SK-N-SH (cell line): ENCODE measurements around the gene PRDX4. TPM values are rescaled to one million over a fixed set of nuclear protein-coding genes. Genes with fewer than 3 reads are reported as not detected.

Experiments used
- CTCF ChIA-PET: fragments of 300-600, 350-600 bp; formaldehyde crosslinking; extraction: SDS; loops from one replicate; lab custom pipeline; 2021; lab: Yijun Ruan, JAX
- POLR2A ChIA-PET: fragments of 350-600 bp; sonication (Branson Sonifier 250); formaldehyde crosslinking; extraction: SDS; loops from one replicate; lab custom pipeline; 2020; ENCODE audit warnings: antibody characterized with exemption, inconsistent platforms; lab: Yijun Ruan, JAX
- DNase-seq: peaks from one replicate; pipeline ENCODE4 v3.0.0; 2012
- H2AFZ ChIP-seq: fragments of 200-600 bp; sonication (generic); 2 replicates; pipeline ENCODE4 v1.8.1; 2016; ENCODE audit warnings: antibody characterized with exemption, mild to moderate bottlenecking, low read depth
- H3F3A ChIP-seq: fragments of 200-600 bp; sonication (generic); replicated peaks from 2 replicates; pipeline ENCODE3; 2016; ENCODE audit warnings: antibody characterized with exemption, mild to moderate bottlenecking; ENCODE audit not compliant: insufficient read depth
- H3K27ac ChIP-seq, 2 experiments: fragments of 200-500 bp in 1 of 2; fragments of 200-600 bp in 1 of 2; sonication (Bioruptor generic) in 1 of 2; sonication (generic), shearing (Covaris generic) in 1 of 2; 2 replicates each; pipeline versions ENCODE4 v1.5.1 to v1.6.1; 2014 to 2016; ENCODE audit warnings: low read depth in 2 of 2, inconsistent platforms in 1 of 2, low read length in 1 of 2, mild to moderate bottlenecking in 1 of 2, mixed read lengths in 1 of 2
- H3K27me3 ChIP-seq: fragments of 200-600 bp; sonication (generic), shearing (Covaris generic); 2 replicates; pipeline ENCODE4 v1.6.1; 2016; ENCODE audit warnings: mixed run types; ENCODE audit not compliant: insufficient read depth
- H3K36me3 ChIP-seq, 2 experiments: fragments of 200-500 bp in 1 of 2; fragments of 200-600 bp in 1 of 2; sonication (Bioruptor generic) in 1 of 2; sonication (generic) in 1 of 2; replicated peaks in 1 of 2; 2 replicates each; pipeline versions ENCODE3 to v1.5.1; 2014 to 2016; ENCODE audit warnings: low read length in 1 of 2, mild to moderate bottlenecking in 1 of 2; ENCODE audit not compliant: insufficient read depth in 2 of 2, control insufficient read depth in 1 of 2
- H3K4me1 ChIP-seq, 2 experiments: fragments of 200-500 bp in 1 of 2; fragments of 200-600 bp in 1 of 2; sonication (Bioruptor generic) in 1 of 2; sonication (generic), shearing (Covaris generic) in 1 of 2; 2 replicates each; pipeline versions ENCODE4 v1.5.1 to v1.6.1; 2014 to 2016; ENCODE audit warnings: low read depth in 1 of 2, low read length in 1 of 2, mixed run types in 1 of 2; ENCODE audit not compliant: insufficient read depth in 2 of 2, control insufficient read depth in 1 of 2
- H3K4me2 ChIP-seq: fragments of 200-600 bp; sonication (generic), shearing (Covaris generic); 2 replicates; pipeline ENCODE4 v1.6.1; 2017; ENCODE audit warnings: mixed run types
- H3K4me3 ChIP-seq, 2 experiments: fragments of 200-500 bp in 1 of 2; fragments of 200-600 bp in 1 of 2; sonication (Bioruptor generic) in 1 of 2; sonication (generic), shearing (Covaris generic) in 1 of 2; 2 replicates each; pipeline versions ENCODE4 v1.5.1 to v1.8.1; 2014 to 2016; ENCODE audit warnings: low read depth in 2 of 2, inconsistent platforms in 1 of 2, low read length in 1 of 2, mild to moderate bottlenecking in 1 of 2, mixed read lengths in 1 of 2, moderate library complexity in 1 of 2
- H3K79me2 ChIP-seq: fragments of 200-600 bp; sonication (generic); 2 replicates; pipeline ENCODE4 v1.8.1; 2017; ENCODE audit warnings: mild to moderate bottlenecking; ENCODE audit not compliant: insufficient read depth
- H3K9ac ChIP-seq: fragments of 200-600 bp; sonication (generic); 2 replicates; pipeline ENCODE4 v1.6.1; 2017; ENCODE audit warnings: mixed run types
- H3K9me2 ChIP-seq: fragments of 200-600 bp; sonication (generic); 2 replicates; pipeline ENCODE4 v1.6.1; 2017; ENCODE audit warnings: mixed run types
- H3K9me3 ChIP-seq: fragments of 200-600 bp; sonication (generic); 2 replicates; pipeline ENCODE4 v1.6.1; 2017; ENCODE audit warnings: mixed run types, mild to moderate bottlenecking, moderate library complexity
- H4K20me1 ChIP-seq: fragments of 200-600 bp; sonication (generic); 2 replicates; pipeline ENCODE4 v1.6.1; 2017; ENCODE audit warnings: mild to moderate bottlenecking, mixed run types; ENCODE audit not compliant: insufficient read depth
- ELF1 ChIP-seq: IDR thresholded peaks from 2 replicates; pipeline ENCODE4 v1.4.0; 2012
- EP300 ChIP-seq, 2 experiments: IDR thresholded peaks; 2 replicates each; pipeline versions ENCODE4 v1.4.0 to v1.6.1; 2012; ENCODE audit warnings: borderline replicate concordance in 1 of 2, low read depth in 1 of 2, low read length in 1 of 2
- FOXM1 ChIP-seq: IDR thresholded peaks from 2 replicates; pipeline ENCODE4 v1.4.0; 2012; ENCODE audit warnings: low read depth, mild to moderate bottlenecking
- JUND ChIP-seq: IDR thresholded peaks from 2 replicates; pipeline ENCODE4 v1.4.0; 2012
- MXI1 ChIP-seq: IDR thresholded peaks from 2 replicates; pipeline ENCODE4 v1.6.1; 2012; ENCODE audit warnings: mild to moderate bottlenecking, low read depth, low read length, improper control_type of control experiment
- POLR2AphosphoS5 ChIP-seq: IDR thresholded peaks from 2 replicates; pipeline ENCODE4 v1.6.1; 2012; ENCODE audit warnings: low read depth, low read length
- RAD21 ChIP-seq: IDR thresholded peaks from 2 replicates; pipeline ENCODE4 v1.6.1; 2012; ENCODE audit warnings: mild to moderate bottlenecking, low read length
- RFX5 ChIP-seq: IDR thresholded peaks from 2 replicates; pipeline ENCODE4 v1.6.1; 2012; ENCODE audit warnings: mild to moderate bottlenecking, improper control_type of control experiment, low read length
- TEAD4 ChIP-seq: IDR thresholded peaks from 2 replicates; pipeline ENCODE4 v1.4.0; 2012; ENCODE audit warnings: mild to moderate bottlenecking, borderline replicate concordance; ENCODE audit not compliant: insufficient read depth
- YY1 ChIP-seq: IDR thresholded peaks from 2 replicates; pipeline ENCODE4 v1.4.0; 2012; ENCODE audit warnings: low read depth, mild to moderate bottlenecking
- WGBS: methylation state at CpG from one replicate; pipeline ENCODE4 v1.1.6; 2017; ENCODE audit warnings: low lambda C conversion rate; 5-methylcytosine and 5-hydroxymethylcytosine counted together
- polyA plus RNA-seq, 3 experiments: library from polyadenylated mRNA; depleted of rRNA; stranded (reverse); fragments of >200 nt; gene quantifications; 2 replicates each; pipeline ENCODE4 v1.2.3, GENCODE V29; 2012
- TF ChIP-seq, protein P1 (sequence below): IDR thresholded peaks from 2 replicates; pipeline ENCODE4; 2012
- TF ChIP-seq, protein P2 (sequence below): fragments of 150-350 bp; IDR thresholded peaks from 2 replicates; pipeline ENCODE4 v1.6.1; 2016; ENCODE audit warnings: mild to moderate bottlenecking, low read depth, low read length
- TF ChIP-seq, protein P3 (sequence below): fragments of 150-350 bp; IDR thresholded peaks from 2 replicates; pipeline ENCODE4 v1.6.1; 2017; ENCODE audit warnings: antibody characterized with exemption, low read length, low read depth, borderline replicate concordance
- TF ChIP-seq, protein P4 (sequence below): IDR thresholded peaks from 2 replicates; pipeline ENCODE4 v1.6.1; 2012; ENCODE audit warnings: mild to moderate bottlenecking, low read depth, low read length, moderate library complexity

Gene PRDX4
- polyA plus RNA-seq, 1 of the 3 experiments (the other 2 are of a cell fraction), result 140 TPM

DNA sequence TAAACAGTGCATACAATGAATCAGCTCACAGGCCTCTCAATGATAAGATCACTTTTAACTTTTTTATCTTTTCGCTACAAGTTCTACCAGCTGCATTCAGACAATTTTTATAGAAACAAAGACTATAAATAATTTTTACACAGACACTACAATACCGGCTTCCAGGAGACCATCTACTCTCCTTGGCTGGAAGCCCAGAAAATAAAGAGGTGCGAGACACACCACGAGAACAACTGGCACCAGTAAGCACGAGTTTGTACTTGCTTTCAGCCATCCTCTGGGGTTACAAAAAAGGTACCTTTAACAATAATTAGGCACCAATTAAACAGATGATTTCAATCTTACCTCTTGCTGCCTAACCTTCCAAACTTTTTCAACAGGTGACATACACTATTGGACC, 11.2 kb upstream of the PRDX4 start:
- POLR2A ChIA-PET, result no interaction called here
- DNase-seq, result no peak
- Histone ChIP-seq H3K9ac (no peak overlapping the region), H4K20me1 (no peaks in the 10 kb centered on the region), H3K27me3 (peaks cover 17% of the 10 kb centered on the region; the same call in 1 of the 2 replicates), H3K4me2 (no peak overlapping the region), H3K9me3 (no peaks in the 10 kb centered on the region), H3K27ac (no peak overlapping the region), H3K9me2 (no peaks in the 10 kb centered on the region), H3F3A (no peaks in the 10 kb centered on the region), H3K36me3 (no peaks in the 10 kb centered on the region), H3K4me3 (no peak overlapping the region), H2AFZ (no peak overlapping the region), H3K79me2 (no peaks in the 10 kb centered on the region), H3K4me1 (no peaks in the 10 kb centered on the region; a peak in 1 of 4 replicates)
- TF ChIP-seq POLR2AphosphoS5 (no peak), TEAD4 (no peak), JUND (no peak)
- CTCF ChIA-PET, result no interaction called here
- WGBS, result 39% methylated on average over 5 of the region's 5 CpGs

DNA sequence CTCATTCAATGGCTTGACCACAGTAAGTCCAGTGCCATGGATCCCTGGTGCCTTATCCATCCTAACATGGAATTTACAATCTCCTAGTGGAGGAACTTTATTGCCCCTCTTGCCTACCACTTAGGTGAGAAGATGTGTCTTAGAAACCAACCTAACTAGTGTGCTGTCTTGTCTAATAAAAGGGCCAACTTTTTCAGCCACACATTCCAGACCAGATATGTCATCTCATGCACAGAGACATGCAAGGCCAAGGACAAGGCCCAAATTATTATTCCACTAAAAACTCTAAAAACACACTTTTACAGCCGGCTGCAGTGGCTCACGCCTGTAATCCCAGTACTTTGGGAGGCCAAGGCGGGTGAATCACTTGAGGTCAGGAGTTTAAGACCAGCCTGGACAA, 10.6 kb upstream of the PRDX4 start:
- Histone ChIP-seq H3K9ac (no peak overlapping the region), H3K9me3 (no peaks in the 10 kb centered on the region), H3K27me3 (peaks cover 16% of the 10 kb centered on the region; the same call in 1 of the 2 replicates), H3F3A (no peaks in the 10 kb centered on the region), H3K4me1 (no peaks in the 10 kb centered on the region; a peak in 1 of 4 replicates), H3K79me2 (no peaks in the 10 kb centered on the region), H3K4me2 (no peak overlapping the region), H4K20me1 (no peaks in the 10 kb centered on the region), H3K27ac (no peak overlapping the region), H3K9me2 (no peaks in the 10 kb centered on the region), H2AFZ (no peak overlapping the region), H3K36me3 (no peaks in the 10 kb centered on the region), H3K4me3 (no peak overlapping the region)
- POLR2A ChIA-PET, result no interaction called here
- DNase-seq, result no peak
- 30% methylated on average over 3 of the region's 3 CpGs for WGBS
- CTCF ChIA-PET, result no interaction called here
- TF ChIP-seq, protein P1, sequence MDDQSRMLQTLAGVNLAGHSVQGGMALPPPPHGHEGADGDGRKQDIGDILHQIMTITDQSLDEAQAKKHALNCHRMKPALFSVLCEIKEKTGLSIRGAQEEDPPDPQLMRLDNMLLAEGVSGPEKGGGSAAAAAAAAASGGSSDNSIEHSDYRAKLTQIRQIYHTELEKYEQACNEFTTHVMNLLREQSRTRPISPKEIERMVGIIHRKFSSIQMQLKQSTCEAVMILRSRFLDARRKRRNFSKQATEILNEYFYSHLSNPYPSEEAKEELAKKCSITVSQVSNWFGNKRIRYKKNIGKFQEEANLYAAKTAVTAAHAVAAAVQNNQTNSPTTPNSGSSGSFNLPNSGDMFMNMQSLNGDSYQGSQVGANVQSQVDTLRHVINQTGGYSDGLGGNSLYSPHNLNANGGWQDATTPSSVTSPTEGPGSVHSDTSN, result peak; percentile 42
- TF ChIP-seq, protein P2, sequence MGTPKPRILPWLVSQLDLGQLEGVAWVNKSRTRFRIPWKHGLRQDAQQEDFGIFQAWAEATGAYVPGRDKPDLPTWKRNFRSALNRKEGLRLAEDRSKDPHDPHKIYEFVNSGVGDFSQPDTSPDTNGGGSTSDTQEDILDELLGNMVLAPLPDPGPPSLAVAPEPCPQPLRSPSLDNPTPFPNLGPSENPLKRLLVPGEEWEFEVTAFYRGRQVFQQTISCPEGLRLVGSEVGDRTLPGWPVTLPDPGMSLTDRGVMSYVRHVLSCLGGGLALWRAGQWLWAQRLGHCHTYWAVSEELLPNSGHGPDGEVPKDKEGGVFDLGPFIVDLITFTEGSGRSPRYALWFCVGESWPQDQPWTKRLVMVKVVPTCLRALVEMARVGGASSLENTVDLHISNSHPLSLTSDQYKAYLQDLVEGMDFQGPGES, result no peak
- TF ChIP-seq FOXM1, result no peak
- no peak for TF ChIP-seq MXI1
- no peak for TF ChIP-seq RAD21

DNA sequence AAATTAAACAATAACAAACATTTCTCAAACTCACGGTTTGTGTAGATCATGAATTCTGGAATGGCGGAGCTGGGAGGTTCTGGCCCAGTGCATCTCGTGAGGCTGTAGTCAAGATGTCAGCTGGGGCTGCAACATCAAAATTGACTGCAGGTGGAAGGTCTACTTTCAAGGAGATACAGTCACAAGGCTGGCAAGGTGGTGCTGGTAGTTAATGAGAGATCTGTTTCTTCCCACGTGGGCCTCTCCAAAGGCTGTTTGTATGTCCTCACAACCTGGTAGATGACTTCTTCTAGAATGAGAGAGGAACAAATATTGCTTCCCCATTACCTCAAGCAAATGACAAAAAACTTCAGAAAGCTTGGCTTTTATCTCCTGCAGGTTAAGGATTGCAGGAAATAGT, 8.0 kb upstream of the PRDX4 start:
- no peak overlapping the region for H3K4me2 ChIP-seq
- DNase-seq, result no peak
- H3K27me3 ChIP-seq, result peaks cover 3% of the 10 kb centered on the region; the same call in 1 of the 2 replicates
- no peak overlapping the region for H3K4me3 ChIP-seq
- no peaks in the 10 kb centered on the region; a peak in 1 of 4 replicates for H3K4me1 ChIP-seq
- H3F3A ChIP-seq, result no peaks in the 10 kb centered on the region
- no peaks in the 10 kb centered on the region for H3K79me2 ChIP-seq
- H3K36me3 ChIP-seq, result no peaks in the 10 kb centered on the region
- no peak overlapping the region for H2AFZ ChIP-seq
- WGBS, result 57% methylated on average over 4 of the region's 4 CpGs
- ChIA-PET POLR2A (no interaction called here), CTCF (no interaction called here)
- no peaks in the 10 kb centered on the region for H3K9me3 ChIP-seq
- H3K9ac ChIP-seq, result no peak overlapping the region
- H3K9me2 ChIP-seq, result no peaks in the 10 kb centered on the region
- no peaks in the 10 kb centered on the region for H4K20me1 ChIP-seq
- H3K27ac ChIP-seq, result no peak overlapping the region
- TF ChIP-seq, protein P3, sequence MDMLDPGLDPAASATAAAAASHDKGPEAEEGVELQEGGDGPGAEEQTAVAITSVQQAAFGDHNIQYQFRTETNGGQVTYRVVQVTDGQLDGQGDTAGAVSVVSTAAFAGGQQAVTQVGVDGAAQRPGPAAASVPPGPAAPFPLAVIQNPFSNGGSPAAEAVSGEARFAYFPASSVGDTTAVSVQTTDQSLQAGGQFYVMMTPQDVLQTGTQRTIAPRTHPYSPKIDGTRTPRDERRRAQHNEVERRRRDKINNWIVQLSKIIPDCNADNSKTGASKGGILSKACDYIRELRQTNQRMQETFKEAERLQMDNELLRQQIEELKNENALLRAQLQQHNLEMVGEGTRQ, result no peak
- no peak for TF ChIP-seq YY1
- TF ChIP-seq, protein P4, sequence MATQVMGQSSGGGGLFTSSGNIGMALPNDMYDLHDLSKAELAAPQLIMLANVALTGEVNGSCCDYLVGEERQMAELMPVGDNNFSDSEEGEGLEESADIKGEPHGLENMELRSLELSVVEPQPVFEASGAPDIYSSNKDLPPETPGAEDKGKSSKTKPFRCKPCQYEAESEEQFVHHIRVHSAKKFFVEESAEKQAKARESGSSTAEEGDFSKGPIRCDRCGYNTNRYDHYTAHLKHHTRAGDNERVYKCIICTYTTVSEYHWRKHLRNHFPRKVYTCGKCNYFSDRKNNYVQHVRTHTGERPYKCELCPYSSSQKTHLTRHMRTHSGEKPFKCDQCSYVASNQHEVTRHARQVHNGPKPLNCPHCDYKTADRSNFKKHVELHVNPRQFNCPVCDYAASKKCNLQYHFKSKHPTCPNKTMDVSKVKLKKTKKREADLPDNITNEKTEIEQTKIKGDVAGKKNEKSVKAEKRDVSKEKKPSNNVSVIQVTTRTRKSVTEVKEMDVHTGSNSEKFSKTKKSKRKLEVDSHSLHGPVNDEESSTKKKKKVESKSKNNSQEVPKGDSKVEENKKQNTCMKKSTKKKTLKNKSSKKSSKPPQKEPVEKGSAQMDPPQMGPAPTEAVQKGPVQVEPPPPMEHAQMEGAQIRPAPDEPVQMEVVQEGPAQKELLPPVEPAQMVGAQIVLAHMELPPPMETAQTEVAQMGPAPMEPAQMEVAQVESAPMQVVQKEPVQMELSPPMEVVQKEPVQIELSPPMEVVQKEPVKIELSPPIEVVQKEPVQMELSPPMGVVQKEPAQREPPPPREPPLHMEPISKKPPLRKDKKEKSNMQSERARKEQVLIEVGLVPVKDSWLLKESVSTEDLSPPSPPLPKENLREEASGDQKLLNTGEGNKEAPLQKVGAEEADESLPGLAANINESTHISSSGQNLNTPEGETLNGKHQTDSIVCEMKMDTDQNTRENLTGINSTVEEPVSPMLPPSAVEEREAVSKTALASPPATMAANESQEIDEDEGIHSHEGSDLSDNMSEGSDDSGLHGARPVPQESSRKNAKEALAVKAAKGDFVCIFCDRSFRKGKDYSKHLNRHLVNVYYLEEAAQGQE, result no peak
- no peak for TF ChIP-seq ELF1
- TF ChIP-seq RFX5, result no peak
- no peak for TF ChIP-seq RAD21
- TF ChIP-seq EP300 (IDR thresholded peaks at IDR 0.05; ENCODE audit: borderline replicate concordance in 1 of 2, low read depth in 1 of 2, low read length in 1 of 2), result no peak
